Psoas muscle (tissue), 8 donors: ENCODE measurements around the gene SUPT4H1. TPM values are rescaled to one million over a fixed set of nuclear protein-coding genes. Genes with fewer than 3 reads are reported as not detected.

Source experiments
- ATAC-seq, 4 donors: fragments of 200-7000 bp; cut with Tn5 transposase; one replicate each; pipeline ENCODE4 v1.9.1; 2020; ENCODE audit warnings: moderate library complexity in 3 of 4, mild to moderate bottlenecking in 2 of 4
- DNase-seq, 2 donors: peaks; one replicate each; pipeline ENCODE4 v3.0.0-alpha.2; 2020
- H3K27ac ChIP-seq: fragments of 200-600 bp; one replicate; pipeline ENCODE4 v1.8.0; 2022
- H3K27me3 ChIP-seq, 3 donors: fragments of 200-600 bp in 1 of 3; one replicate each; pipeline versions ENCODE4 v1.6.1 to v1.8.0; 2013 to 2022; ENCODE audit warnings: low read length in 2 of 3, mild to moderate bottlenecking in 2 of 3, moderate library complexity in 1 of 3; ENCODE audit not compliant: insufficient read depth in 3 of 3
- H3K36me3 ChIP-seq, 2 donors: fragments of 200-600 bp in 1 of 2; one replicate each; pipeline versions ENCODE4 v1.6.1 to v1.8.0; 2013 to 2022; ENCODE audit warnings: low read depth in 1 of 2, mild to moderate bottlenecking in 1 of 2, moderate library complexity in 1 of 2; ENCODE audit not compliant: insufficient read depth in 1 of 2
- H3K4me1 ChIP-seq: fragments of 200-600 bp; one replicate; pipeline ENCODE4 v1.8.0; 2022
- H3K4me3 ChIP-seq: fragments of 200-600 bp; one replicate; pipeline ENCODE4 v1.8.0; 2022; ENCODE audit warnings: mild to moderate bottlenecking
- H3K9me3 ChIP-seq: fragments of 200-600 bp; one replicate; pipeline ENCODE4 v1.8.0; 2022
- CTCF ChIP-seq: fragments of 200-600 bp; IDR thresholded peaks from one replicate; pipeline ENCODE4 v1.8.0; 2022; ENCODE audit warnings: antibody characterized with exemption
- WGBS, 3 donors: extraction: QIAGEN DNeasy Blood & Tissue Kit; methylation state at CpG; one replicate each; pipeline versions ENCODE4 v1.1.6 to v1.1.7; 2013; 5-methylcytosine and 5-hydroxymethylcytosine counted together
- intact Hi-C, 2 donors: fragments of 100-400 bp; cut with DNase I; formaldehyde crosslinking; loops; one replicate each; pipeline versions ENCODE4 v1.11.0 to v1.14.2; 2022
- polyA plus RNA-seq, 3 donors: library from polyadenylated mRNA; stranded (reverse); fragments of 200-250 nt; gene quantifications; one replicate each; pipeline ENCODE4 v1.2.3, GENCODE V29; 2013
- total RNA-seq, 4 donors: library from RNA; stranded (reverse); fragmentation: NEBNext Ultra II Directional in 2 of 4; extraction: Animal tissue kit (Norgen Biotek cat#: 25700) in 2 of 4; gene quantifications; one replicate each; pipeline versions ENCODE4 v1.2.1 to v1.2.4, GENCODE V29; 2021 to 2023
- donor health status: healthy with polysubstance abuse.
- donor health status: DM: no; HTN: no; CAD: no; lungs with moderate emphysema.
- donor health status: Bipolar disorder and iron deficiency.
- donor health status: healthy.
- donor health status: DM: yes; HTN: yes; CAD: no.
- donor health status: DM: no; HTN: no; CAD: no.
- donor health status: DM: no; HTN: no; CAD: no.
- donor health status: DM: yes; HTN: yes; CAD: no.

The SUPT4H1 gene
- total and polyA plus RNA-seq, 7 donors = 52.1 to 86.8 (median 58.2) TPM

GRCh38 chr17:58306131-58306951 is 45.7 kb downstream of the SUPT4H1 start:
- WGBS, 3 donors = 87 to 95% (median 92%) methylated on average over 19 of the region's 19 CpGs
- H3K4me1 ChIP-seq = no peaks in the 10 kb centered on the region
- H3K27me3 ChIP-seq = no peaks in the 10 kb centered on the region
- H3K36me3 ChIP-seq = no peaks in the 10 kb centered on the region
- no peak for TF ChIP-seq CTCF
- H3K4me3 ChIP-seq = no peak overlapping the region
- no peak for DNase-seq
- intact Hi-C loops = loop anchor here in 1 of 2 donors (10.0 kb wide), 1 partner anchor 108 kb away; the partner anchor contains the start of gene RNF43
- no peaks in the 10 kb centered on the region for H3K9me3 ChIP-seq
- H3K27ac ChIP-seq = no peak overlapping the region
- ATAC-seq = no peak

GRCh38 chr17:58305626-58306025 is 46.4 kb downstream of the SUPT4H1 start:
- no peaks in the 10 kb centered on the region for H3K9me3 ChIP-seq
- WGBS, 3 donors = 78 to 85% (median 83%) methylated on average over 8 of the region's 8 CpGs
- DNase-seq = no peak
- no peaks in the 10 kb centered on the region for H3K4me1 ChIP-seq
- no peak for ATAC-seq
- no peak overlapping the region for H3K4me3 ChIP-seq
- H3K27ac ChIP-seq = no peak overlapping the region
- no peaks in the 10 kb centered on the region for H3K36me3 ChIP-seq
- TF ChIP-seq CTCF = no peak
- H3K27me3 ChIP-seq = no peaks in the 10 kb centered on the region
- intact Hi-C loops = loop anchor here in 1 of 2 donors (10.0 kb wide), 1 partner anchor 109 kb away; the partner anchor contains the start of gene RNF43

- H3K4me1 ChIP-seq = no peaks in the 10 kb centered on the region
- H3K4me3 ChIP-seq = no peak overlapping the region
- H3K27me3 ChIP-seq = no peaks in the 10 kb centered on the region
- 81 to 86% (median 83%) methylated on average over 14 of the region's 14 CpGs for WGBS, 3 donors
- no peak for ATAC-seq
- no peak for TF ChIP-seq CTCF
- no peak overlapping the region for H3K27ac ChIP-seq
- H3K36me3 ChIP-seq = no peaks in the 10 kb centered on the region
- no peak for DNase-seq
- intact Hi-C loops = loop anchor here in 1 of 2 donors (10.0 kb wide), 1 partner anchor 110 kb away; the partner anchor contains the start of gene RNF43
- H3K9me3 ChIP-seq = no peaks in the 10 kb centered on the region
These were observed 47.1 kb downstream of the SUPT4H1 start for GRCh38 chr17:58304750-58305486.

GRCh38 chr17:58303971-58304749 is 47.8 kb downstream of the SUPT4H1 start:
- no peaks in the 10 kb centered on the region for H3K9me3 ChIP-seq
- no peak overlapping the region for H3K27ac ChIP-seq
- peak; percentile 58 to 78 (median 58) for ATAC-seq
- DNase-seq = no peak
- TF ChIP-seq CTCF = peak; percentile 66
- 40 to 45% (median 44%) methylated on average over 10 of the region's 10 CpGs for WGBS, 3 donors
- no peaks in the 10 kb centered on the region for H3K27me3 ChIP-seq
- H3K36me3 ChIP-seq = no peaks in the 10 kb centered on the region
- intact Hi-C loops = loop anchor here in 1 of 2 donors (10.0 kb wide), 1 partner anchor 111 kb away; the partner anchor contains the start of gene RNF43
- H3K4me1 ChIP-seq = no peaks in the 10 kb centered on the region
- H3K4me3 ChIP-seq = no peak overlapping the region
